Mesothelial cell of epicardium (in vitro differentiated cells): Measurements from ENCODE around the gene NSD2. TPM values are rescaled to one million over a fixed set of nuclear protein-coding genes. Genes with fewer than 3 reads are reported as not detected.

ENCODE experiments used
- DNase-seq, 2 experiments: peaks; one replicate each; pipeline ENCODE4 v3.0.0; 2021; ENCODE audit warnings: low spot score in 2 of 2; ENCODE audit not compliant: unreplicated experiment in 2 of 2
- H3K27ac Mint-ChIP-seq: 2 replicates; pipeline ENCODE4 v1.8.0; 2021; ENCODE audit warnings: mixed read lengths
- H3K27me3 Mint-ChIP-seq: 2 replicates; pipeline ENCODE4 v1.8.0; 2021; ENCODE audit warnings: low read depth, mixed read lengths
- H3K36me3 Mint-ChIP-seq: 2 replicates; pipeline ENCODE4 v1.8.0; 2021; ENCODE audit warnings: mixed read lengths
- H3K4me1 Mint-ChIP-seq: 2 replicates; pipeline ENCODE4 v1.8.0; 2021; ENCODE audit warnings: mixed read lengths
- H3K4me3 Mint-ChIP-seq: 2 replicates; pipeline ENCODE4 v1.8.0; 2021; ENCODE audit warnings: mild to moderate bottlenecking, moderate library complexity, mixed read lengths
- H3K9me3 Mint-ChIP-seq: 2 replicates; pipeline ENCODE4 v1.8.0; 2021; ENCODE audit warnings: mixed read lengths
- total RNA-seq: library from RNA; stranded (reverse); gene quantifications from 3 replicates; pipeline ENCODE4 v1.2.1, GENCODE V29; 2021
- TF ChIP-seq, protein P1 (sequence below): fragments of 200-600 bp; sonication (generic); IDR thresholded peaks from one replicate; pipeline ENCODE4 v1.5.0; 2021; ENCODE audit warnings: antibody characterized with exemption; ENCODE audit not compliant: unreplicated experiment

The NSD2 gene
- total RNA-seq, 1 donor from 2014 or later = 119 TPM

DNA sequence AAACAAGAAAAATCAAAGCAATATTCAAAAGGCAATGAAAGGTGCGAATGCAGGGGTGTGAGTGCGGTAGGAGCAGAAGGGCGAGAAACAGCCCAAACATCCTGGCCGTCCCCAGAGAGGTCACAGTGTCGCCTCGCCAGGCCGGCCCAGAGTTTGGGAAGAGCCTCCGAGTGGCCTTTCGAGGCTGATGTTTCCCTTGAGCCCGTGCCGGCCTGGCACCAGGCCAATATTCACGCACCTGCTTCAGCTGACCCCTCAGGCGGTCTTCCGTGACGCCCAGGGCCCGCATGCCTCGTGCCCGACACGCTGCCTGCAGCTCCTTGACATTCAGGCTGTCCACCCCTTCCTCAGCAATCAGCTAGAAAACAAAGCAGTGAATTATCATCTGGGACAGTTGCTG is 45.9 kb upstream of the NSD2 start:
- no peak for DNase-seq
- no peaks in the 10 kb centered on the region for H3K27me3 Mint-ChIP-seq
- H3K9me3 Mint-ChIP-seq = peaks cover 7% of the 10 kb centered on the region
- no peak overlapping the region for H3K4me3 Mint-ChIP-seq
- no peaks in the 10 kb centered on the region for H3K4me1 Mint-ChIP-seq
- peaks cover 27% of the 10 kb centered on the region for H3K36me3 Mint-ChIP-seq
- H3K27ac Mint-ChIP-seq = no peak overlapping the region
- TF ChIP-seq, protein P1, sequence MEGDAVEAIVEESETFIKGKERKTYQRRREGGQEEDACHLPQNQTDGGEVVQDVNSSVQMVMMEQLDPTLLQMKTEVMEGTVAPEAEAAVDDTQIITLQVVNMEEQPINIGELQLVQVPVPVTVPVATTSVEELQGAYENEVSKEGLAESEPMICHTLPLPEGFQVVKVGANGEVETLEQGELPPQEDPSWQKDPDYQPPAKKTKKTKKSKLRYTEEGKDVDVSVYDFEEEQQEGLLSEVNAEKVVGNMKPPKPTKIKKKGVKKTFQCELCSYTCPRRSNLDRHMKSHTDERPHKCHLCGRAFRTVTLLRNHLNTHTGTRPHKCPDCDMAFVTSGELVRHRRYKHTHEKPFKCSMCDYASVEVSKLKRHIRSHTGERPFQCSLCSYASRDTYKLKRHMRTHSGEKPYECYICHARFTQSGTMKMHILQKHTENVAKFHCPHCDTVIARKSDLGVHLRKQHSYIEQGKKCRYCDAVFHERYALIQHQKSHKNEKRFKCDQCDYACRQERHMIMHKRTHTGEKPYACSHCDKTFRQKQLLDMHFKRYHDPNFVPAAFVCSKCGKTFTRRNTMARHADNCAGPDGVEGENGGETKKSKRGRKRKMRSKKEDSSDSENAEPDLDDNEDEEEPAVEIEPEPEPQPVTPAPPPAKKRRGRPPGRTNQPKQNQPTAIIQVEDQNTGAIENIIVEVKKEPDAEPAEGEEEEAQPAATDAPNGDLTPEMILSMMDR = no peak

GRCh38 chr4:1826531-1827350 is 44.5 kb upstream of the NSD2 start:
- Mint-ChIP-seq H3K4me3 (no peak overlapping the region), H3K9me3 (peaks cover 7% of the 10 kb centered on the region), H3K27ac (no peak overlapping the region), H3K4me1 (no peaks in the 10 kb centered on the region), H3K36me3 (peaks cover 36% of the 10 kb centered on the region), H3K27me3 (no peaks in the 10 kb centered on the region)
- no peak for DNase-seq
- TF ChIP-seq, protein P1 = no peak

DNA sequence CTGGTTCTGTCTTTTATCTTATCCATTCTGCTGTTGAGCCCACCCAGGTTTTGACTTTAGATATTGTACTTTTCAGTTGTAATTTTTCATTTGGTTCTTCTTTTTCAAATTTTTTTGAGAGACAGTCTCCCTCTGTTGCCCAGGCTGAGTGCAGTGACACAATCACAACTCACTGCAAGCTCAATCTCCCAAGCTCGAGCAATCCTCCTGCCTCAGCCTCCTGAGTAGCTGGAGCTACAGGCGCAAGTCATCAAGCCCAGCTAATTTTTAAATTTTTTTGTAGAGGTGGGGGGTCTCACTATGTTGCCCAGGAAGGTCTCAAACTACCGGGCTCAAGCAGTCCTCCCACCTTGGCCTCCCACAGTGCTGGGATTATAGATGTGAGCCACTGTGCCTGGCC is 41.0 kb upstream of the NSD2 start:
- Mint-ChIP-seq H3K4me1 (no peaks in the 10 kb centered on the region), H3K27me3 (no peaks in the 10 kb centered on the region), H3K4me3 (no peak overlapping the region), H3K36me3 (peaks cover 38% of the 10 kb centered on the region), H3K27ac (peak overlapping the region; percentile 19), H3K9me3 (peaks cover 7% of the 10 kb centered on the region)
- DNase-seq = no peak
- TF ChIP-seq, protein P1 = no peak

GRCh38 chr4:1830642-1831228 is 40.5 kb upstream of the NSD2 start:
- H3K27ac Mint-ChIP-seq = no peak overlapping the region
- no peaks in the 10 kb centered on the region for H3K27me3 Mint-ChIP-seq
- no peaks in the 10 kb centered on the region for H3K4me1 Mint-ChIP-seq
- TF ChIP-seq, protein P1 = no peak
- H3K36me3 Mint-ChIP-seq = peaks cover 41% of the 10 kb centered on the region
- H3K4me3 Mint-ChIP-seq = no peak overlapping the region
- DNase-seq = no peak
- H3K9me3 Mint-ChIP-seq = peaks cover 7% of the 10 kb centered on the region

- Mint-ChIP-seq H3K27me3 (no peaks in the 10 kb centered on the region), H3K4me1 (no peaks in the 10 kb centered on the region), H3K9me3 (peaks cover 7% of the 10 kb centered on the region), H3K27ac (no peak overlapping the region), H3K36me3 (peaks cover 43% of the 10 kb centered on the region), H3K4me3 (no peak overlapping the region)
- TF ChIP-seq, protein P1 = no peak
- DNase-seq = no peak
These were observed 39.9 kb upstream of the NSD2 start for GRCh38 chr4:1831331-1831730.
